Sigmoid colon (tissue), 7 donors: ENCODE measurements around the gene LRRC30. TPM values are rescaled to one million over a fixed set of nuclear protein-coding genes. Genes with fewer than 3 reads are reported as not detected.

ENCODE experiments used
- DNase-seq: peaks from one replicate; pipeline ENCODE4 v3.0.0-alpha.2; 2019
- H3K27ac ChIP-seq, 4 donors: fragments of 200-600 bp; sonication (generic); one replicate each; pipeline ENCODE4 v1.5.1; 2016 to 2019; ENCODE audit warnings: mild to moderate bottlenecking in 1 of 4
- H3K27me3 ChIP-seq, 3 donors: fragments of 200-600 bp; sonication (generic); one replicate each; pipeline ENCODE4 v1.5.1; 2019; ENCODE audit warnings: mild to moderate bottlenecking in 1 of 3
- H3K36me3 ChIP-seq, 4 donors: fragments of 200-600 bp; sonication (generic); one replicate each; pipeline ENCODE4 v1.5.1; 2016 to 2019
- H3K4me1 ChIP-seq, 4 donors: fragments of 200-600 bp; sonication (generic); one replicate each; pipeline ENCODE4 v1.5.1; 2017 to 2019
- H3K4me3 ChIP-seq, 4 donors: fragments of 200-600 bp; sonication (generic); one replicate each; pipeline ENCODE4 v1.5.1; 2017 to 2019; ENCODE audit warnings: mild to moderate bottlenecking in 2 of 4, moderate library complexity in 1 of 4
- H3K9me3 ChIP-seq, 4 donors: fragments of 200-600 bp in 3 of 4; sonication (generic) in 3 of 4; one replicate each; pipeline versions ENCODE4 v1.5.1 to v1.6.1; 2013 to 2019
- CTCF ChIP-seq, 4 experiments: fragments of 450-650 bp in 3 of 4; fragments of 200-600 bp in 1 of 4; IDR thresholded peaks; one replicate each; pipeline ENCODE4 v1.5.1; 2016 to 2019; ENCODE audit warnings: antibody characterized with exemption in 4 of 4, mild to moderate bottlenecking in 3 of 4, moderate library complexity in 2 of 4
- EP300 ChIP-seq, 4 donors: sonication (generic); formaldehyde crosslinking; IDR thresholded peaks; one replicate each; pipeline ENCODE4 v1.6.1; 2017; ENCODE audit warnings: antibody characterized with exemption in 4 of 4
- POLR2A ChIP-seq, 2 donors: fragments of 450-650 bp; IDR thresholded peaks; one replicate each; pipeline ENCODE4 v1.6.1; 2016; ENCODE audit warnings: antibody characterized with exemption in 2 of 2, mild to moderate bottlenecking in 2 of 2, moderate library complexity in 2 of 2
- POLR2AphosphoS5 ChIP-seq, 4 donors: sonication (generic); formaldehyde crosslinking; IDR thresholded peaks; one replicate each; pipeline ENCODE4 v1.6.1; 2017; ENCODE audit warnings: antibody characterized with exemption in 4 of 4
- WGBS, 2 donors: extraction: QIAGEN DNeasy Blood & Tissue Kit; methylation state at CpG; one replicate each; pipeline ENCODE4 v1.1.7; 2013; 5-methylcytosine and 5-hydroxymethylcytosine counted together
- intact Hi-C: fragments of 100-400 bp; cut with DNase I; formaldehyde crosslinking; loops from one replicate; pipeline ENCODE4 v1.15.1; 2023
- polyA plus RNA-seq, 3 donors: library from polyadenylated mRNA; stranded (reverse); fragments of 200-250 nt; gene quantifications; one replicate each; pipeline ENCODE4 v1.2.3, GENCODE V29; 2013
- total RNA-seq, 4 donors: library from RNA; depleted of rRNA; stranded (reverse); fragments of >200 nt; gene quantifications; one replicate each; pipeline ENCODE4 v1.1.0, GENCODE V29; 2016
- donor health status: healthy with polysubstance abuse.
- donor health status: Bipolar disorder and iron deficiency.
- donor health status: healthy.

The LRRC30 gene
- total and polyA plus RNA-seq, 7 donors = not detected

GRCh38 chr18:7269942-7270341, 39.1 kb downstream of the LRRC30 start:
- intact Hi-C loops = loop anchor here (5.0 to 10.0 kb wide), 2 partner anchors 182 to 505 kb away; no protein-coding TSS in a partner anchor
- H3K4me1 ChIP-seq = peaks cover 0 to 16% (median 13%) of the 10 kb centered on the region in 4 donors
- H3K9me3 ChIP-seq = no peaks in the 10 kb centered on the region
- no peak overlapping the region for H3K4me3 ChIP-seq
- TF ChIP-seq EP300 (IDR thresholded peaks at IDR 0.05) (no peak), CTCF (IDR thresholded peaks at IDR 0.05) (no peak), POLR2A (IDR thresholded peaks at IDR 0.05) (no peak)
- DNase-seq = no peak
- 79 to 84% methylated on average over 6 of the region's 6 CpGs for WGBS, 2 donors
- no peak overlapping the region for H3K27ac ChIP-seq
- no peaks in the 10 kb centered on the region for H3K36me3 ChIP-seq
- no peaks in the 10 kb centered on the region for H3K27me3 ChIP-seq

- DNase-seq = peak; percentile 85
- WGBS, 2 donors = 19 to 27% methylated on average over 24 of the region's 24 CpGs
- Histone ChIP-seq H3K9me3 (no peaks in the 10 kb centered on the region), H3K4me1 (peaks cover 0 to 16% (median 13%) of the 10 kb centered on the region in 4 donors), H3K4me3 (peak overlapping the region in 3 of 4 donors; percentile 26 to 34 (median 33)), H3K36me3 (no peaks in the 10 kb centered on the region), H3K27me3 (no peaks in the 10 kb centered on the region), H3K27ac (peak overlapping the region; percentile 79 to 84 (median 81))
- TF ChIP-seq POLR2AphosphoS5 (IDR thresholded peaks at IDR 0.05) (peak in 1 of 4 donors; percentile 3), CTCF (IDR thresholded peaks at IDR 0.05) (peak; percentile 26 to 58 (median 42)), EP300 (IDR thresholded peaks at IDR 0.05) (no peak)
- intact Hi-C loops = loop anchor here (1.0 to 10.0 kb wide), 5 partner anchors 180 to 1208 kb away; partner anchors contain the start of gene PTPRM
Measured at GRCh38 chr18:7272311-7273049, 41.6 kb downstream of the LRRC30 start.

- peak overlapping the region; percentile 79 to 84 (median 81) for H3K27ac ChIP-seq
- no peaks in the 10 kb centered on the region for H3K9me3 ChIP-seq
- no peaks in the 10 kb centered on the region for H3K27me3 ChIP-seq
- H3K4me1 ChIP-seq = peaks cover 0 to 16% (median 13%) of the 10 kb centered on the region in 4 donors
- TF ChIP-seq CTCF (IDR thresholded peaks at IDR 0.05) (no peak), POLR2AphosphoS5 (IDR thresholded peaks at IDR 0.05) (peak in 2 of 4 donors; percentile 5 to 19), POLR2A (IDR thresholded peaks at IDR 0.05) (no peak), EP300 (IDR thresholded peaks at IDR 0.05) (no peak)
- H3K4me3 ChIP-seq = no peak overlapping the region
- WGBS, 2 donors = 22 to 47% methylated on average over 12 of the region's 12 CpGs
- H3K36me3 ChIP-seq = no peaks in the 10 kb centered on the region
- peak; percentile 81 for DNase-seq
- intact Hi-C loops = loop anchor here (2.0 to 10.0 kb wide), 3 partner anchors 179 to 1115 kb away; no protein-coding TSS in a partner anchor
Measured at GRCh38 chr18:7273301-7273921, 42.5 kb downstream of the LRRC30 start.

- TF ChIP-seq POLR2A (IDR thresholded peaks at IDR 0.05) (no peak), EP300 (IDR thresholded peaks at IDR 0.05) (no peak), POLR2AphosphoS5 (IDR thresholded peaks at IDR 0.05) (no peak), CTCF (IDR thresholded peaks at IDR 0.05) (no peak)
- Histone ChIP-seq H3K9me3 (no peaks in the 10 kb centered on the region), H3K36me3 (no peaks in the 10 kb centered on the region), H3K4me1 (no peaks in the 10 kb centered on the region), H3K4me3 (no peak overlapping the region), H3K27me3 (no peaks in the 10 kb centered on the region), H3K27ac (no peak overlapping the region)
- no peak for DNase-seq
- WGBS, 2 donors = 89 to 90% methylated on average over 2 of the region's 2 CpGs
- intact Hi-C loops = no loop called here
Measured at GRCh38 chr18:7281579-7281978, 50.7 kb downstream of the LRRC30 start.

Other genes starting within 250 kb of the LRRC30 start
- gene LAMA1, start 113.3 kb upstream of the LRRC30 start, total RNA-seq = 1 to 10 TPM in 1 of 4 donors, under 1 TPM in 3; 0.27 to 1.4 (median 0.69) TPM
- 10 to 100 TPM in 1 of 3 donors, 1 to 10 TPM in 2; 1.8 to 19.2 (median 7.2) TPM for gene LAMA1, start 113.3 kb upstream of the LRRC30 start, polyA plus RNA-seq